HEK293 (cell line): Measurements from ENCODE around the gene DHDH.
A peak's percentile ranks its signal among the peaks of the same experiment; 100 is the strongest.

Experiments used
- KLF9 ChIP-seq: fragments of 450-650 bp; formaldehyde crosslinking; IDR thresholded peaks from 2 replicates; pipeline ENCODE4 v1.5.1; 2016; ENCODE audit warnings: missing biosample characterization, missing genetic modification characterization, low read depth
- OSR2 ChIP-seq: fragments of 450-650 bp; formaldehyde crosslinking; IDR thresholded peaks from 2 replicates; pipeline ENCODE4 v1.5.1; 2016; ENCODE audit warnings: missing biosample characterization, missing genetic modification characterization
- SCRT1 ChIP-seq: fragments of 450-650 bp; formaldehyde crosslinking; IDR thresholded peaks from 2 replicates; pipeline ENCODE4 v1.5.1; 2016; ENCODE audit warnings: missing biosample characterization, missing genetic modification characterization, borderline replicate concordance
- ZFP3 ChIP-seq: fragments of 450-650 bp; formaldehyde crosslinking; IDR thresholded peaks from 2 replicates; pipeline ENCODE4 v1.5.1; 2016; ENCODE audit warnings: low read depth, missing biosample characterization, missing genetic modification characterization
- ZNF121 ChIP-seq: fragments of 450-650 bp; formaldehyde crosslinking; IDR thresholded peaks from 2 replicates; pipeline ENCODE4 v1.5.1; 2016; ENCODE audit warnings: missing biosample characterization, missing genetic modification characterization
- ZNF169 ChIP-seq: fragments of 450-650 bp; formaldehyde crosslinking; IDR thresholded peaks from 2 replicates; pipeline ENCODE4 v1.5.1; 2016; ENCODE audit warnings: missing biosample characterization, missing genetic modification characterization
- ZNF2 ChIP-seq: fragments of 450-650 bp; formaldehyde crosslinking; IDR thresholded peaks from 2 replicates; pipeline ENCODE4 v1.5.1; 2016; ENCODE audit warnings: missing biosample characterization, missing genetic modification characterization
- ZNF366 ChIP-seq: fragments of 450-650 bp; formaldehyde crosslinking; conservative IDR thresholded peaks from 2 replicates; pipeline ENCODE4 v1.5.1; 2016; ENCODE audit warnings: missing biosample characterization, missing genetic modification characterization
- ZNF48 ChIP-seq: fragments of 450-650 bp; formaldehyde crosslinking; IDR thresholded peaks from 2 replicates; pipeline ENCODE4 v1.5.1; 2016; ENCODE audit warnings: missing biosample characterization, missing genetic modification characterization
- ZNF501 ChIP-seq: fragments of 450-650 bp; formaldehyde crosslinking; IDR thresholded peaks from 2 replicates; pipeline ENCODE4 v1.5.1; 2016; ENCODE audit warnings: missing biosample characterization, missing genetic modification characterization
- ZNF529 ChIP-seq: fragments of 450-650 bp; formaldehyde crosslinking; IDR thresholded peaks from 2 replicates; pipeline ENCODE4 v1.5.1; 2017; ENCODE audit warnings: missing genetic modification characterization, missing biosample characterization; ENCODE audit not compliant: insufficient replicate concordance
- ZNF654 ChIP-seq: fragments of 450-650 bp; formaldehyde crosslinking; IDR thresholded peaks from 2 replicates; pipeline ENCODE4 v1.5.1; 2016; ENCODE audit warnings: low read depth, missing biosample characterization, missing genetic modification characterization
- ZNF658 ChIP-seq: fragments of 450-650 bp; formaldehyde crosslinking; IDR thresholded peaks from 2 replicates; pipeline ENCODE4; 2016; ENCODE audit warnings: missing biosample characterization, missing genetic modification characterization
- ZNF707 ChIP-seq: fragments of 450-650 bp; formaldehyde crosslinking; IDR thresholded peaks from 2 replicates; pipeline ENCODE4 v1.5.1; 2016; ENCODE audit warnings: missing biosample characterization, missing genetic modification characterization
- ZNF768 ChIP-seq: fragments of 450-650 bp; formaldehyde crosslinking; IDR thresholded peaks from 2 replicates; pipeline ENCODE4 v1.5.1; 2018; ENCODE audit warnings: missing biosample characterization, mild to moderate bottlenecking, missing genetic modification characterization
- TF ChIP-seq, protein P1 (sequence below): fragments of 450-650 bp; formaldehyde crosslinking; IDR thresholded peaks from 2 replicates; pipeline ENCODE4 v1.5.1; 2016; ENCODE audit warnings: missing biosample characterization, missing genetic modification characterization, borderline replicate concordance
- TF ChIP-seq, protein P2 (sequence below): fragments of 450-650 bp; formaldehyde crosslinking; IDR thresholded peaks from 2 replicates; pipeline ENCODE4 v1.5.1; 2016; ENCODE audit warnings: missing biosample characterization, missing genetic modification characterization
- TF ChIP-seq, protein P3 (sequence below): fragments of 450-650 bp; formaldehyde crosslinking; IDR thresholded peaks from 2 replicates; pipeline ENCODE4 v1.5.1; 2016; ENCODE audit warnings: missing biosample characterization, missing genetic modification characterization, borderline replicate concordance
- TF ChIP-seq, protein P4 (sequence below): fragments of 450-650 bp; formaldehyde crosslinking; IDR thresholded peaks from 2 replicates; pipeline ENCODE4 v1.5.1; 2016; ENCODE audit warnings: missing biosample characterization, missing genetic modification characterization, low read depth
- TF ChIP-seq, protein P5 (sequence below): fragments of 450-650 bp; formaldehyde crosslinking; IDR thresholded peaks from 2 replicates; pipeline ENCODE4 v1.5.1; 2016; ENCODE audit warnings: missing biosample characterization, missing genetic modification characterization

The DHDH gene

DNA sequence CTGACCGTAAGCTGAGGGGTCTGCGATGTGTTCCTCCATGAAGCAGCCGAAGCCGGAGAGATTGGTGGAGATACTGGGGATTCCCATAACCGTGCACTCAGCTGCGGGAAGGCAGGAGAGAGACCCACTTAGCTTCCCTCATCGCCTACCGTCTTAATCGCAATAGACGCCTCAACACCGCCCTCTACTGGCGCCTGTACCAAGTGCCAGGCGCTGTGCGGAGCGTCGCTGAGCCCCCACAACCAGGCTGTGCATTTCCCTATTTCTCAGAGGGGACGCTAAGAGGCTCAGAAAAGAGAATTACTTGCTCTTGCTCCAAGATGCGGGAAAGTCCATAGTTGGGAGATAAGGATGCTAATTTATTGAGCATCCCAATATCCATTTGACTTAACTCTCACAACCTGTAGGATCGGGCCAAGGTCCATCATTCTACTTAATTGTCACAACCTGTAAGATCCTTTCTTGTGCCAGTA lies 37.5 kb downstream of the DHDH start (continued):
- TF ChIP-seq, protein P1, sequence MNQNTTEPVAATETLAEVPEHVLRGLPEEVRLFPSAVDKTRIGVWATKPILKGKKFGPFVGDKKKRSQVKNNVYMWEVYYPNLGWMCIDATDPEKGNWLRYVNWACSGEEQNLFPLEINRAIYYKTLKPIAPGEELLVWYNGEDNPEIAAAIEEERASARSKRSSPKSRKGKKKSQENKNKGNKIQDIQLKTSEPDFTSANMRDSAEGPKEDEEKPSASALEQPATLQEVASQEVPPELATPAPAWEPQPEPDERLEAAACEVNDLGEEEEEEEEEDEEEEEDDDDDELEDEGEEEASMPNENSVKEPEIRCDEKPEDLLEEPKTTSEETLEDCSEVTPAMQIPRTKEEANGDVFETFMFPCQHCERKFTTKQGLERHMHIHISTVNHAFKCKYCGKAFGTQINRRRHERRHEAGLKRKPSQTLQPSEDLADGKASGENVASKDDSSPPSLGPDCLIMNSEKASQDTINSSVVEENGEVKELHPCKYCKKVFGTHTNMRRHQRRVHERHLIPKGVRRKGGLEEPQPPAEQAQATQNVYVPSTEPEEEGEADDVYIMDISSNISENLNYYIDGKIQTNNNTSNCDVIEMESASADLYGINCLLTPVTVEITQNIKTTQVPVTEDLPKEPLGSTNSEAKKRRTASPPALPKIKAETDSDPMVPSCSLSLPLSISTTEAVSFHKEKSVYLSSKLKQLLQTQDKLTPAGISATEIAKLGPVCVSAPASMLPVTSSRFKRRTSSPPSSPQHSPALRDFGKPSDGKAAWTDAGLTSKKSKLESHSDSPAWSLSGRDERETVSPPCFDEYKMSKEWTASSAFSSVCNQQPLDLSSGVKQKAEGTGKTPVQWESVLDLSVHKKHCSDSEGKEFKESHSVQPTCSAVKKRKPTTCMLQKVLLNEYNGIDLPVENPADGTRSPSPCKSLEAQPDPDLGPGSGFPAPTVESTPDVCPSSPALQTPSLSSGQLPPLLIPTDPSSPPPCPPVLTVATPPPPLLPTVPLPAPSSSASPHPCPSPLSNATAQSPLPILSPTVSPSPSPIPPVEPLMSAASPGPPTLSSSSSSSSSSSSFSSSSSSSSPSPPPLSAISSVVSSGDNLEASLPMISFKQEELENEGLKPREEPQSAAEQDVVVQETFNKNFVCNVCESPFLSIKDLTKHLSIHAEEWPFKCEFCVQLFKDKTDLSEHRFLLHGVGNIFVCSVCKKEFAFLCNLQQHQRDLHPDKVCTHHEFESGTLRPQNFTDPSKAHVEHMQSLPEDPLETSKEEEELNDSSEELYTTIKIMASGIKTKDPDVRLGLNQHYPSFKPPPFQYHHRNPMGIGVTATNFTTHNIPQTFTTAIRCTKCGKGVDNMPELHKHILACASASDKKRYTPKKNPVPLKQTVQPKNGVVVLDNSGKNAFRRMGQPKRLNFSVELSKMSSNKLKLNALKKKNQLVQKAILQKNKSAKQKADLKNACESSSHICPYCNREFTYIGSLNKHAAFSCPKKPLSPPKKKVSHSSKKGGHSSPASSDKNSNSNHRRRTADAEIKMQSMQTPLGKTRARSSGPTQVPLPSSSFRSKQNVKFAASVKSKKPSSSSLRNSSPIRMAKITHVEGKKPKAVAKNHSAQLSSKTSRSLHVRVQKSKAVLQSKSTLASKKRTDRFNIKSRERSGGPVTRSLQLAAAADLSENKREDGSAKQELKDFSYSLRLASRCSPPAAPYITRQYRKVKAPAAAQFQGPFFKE (tag by site-specific recombination): no peak
- TF ChIP-seq ZFP3 (tag by site-specific recombination) (no peak), ZNF658 (tag by site-specific recombination) (no peak), ZNF501 (tag by site-specific recombination) (no peak), SCRT1 (tag by site-specific recombination) (peak; percentile 74), ZNF366 (tag by site-specific recombination) (no peak), ZNF768 (peak; percentile 85), ZNF169 (tag by site-specific recombination) (no peak), OSR2 (tag by site-specific recombination) (no peak), ZNF529 (tag by site-specific recombination) (no peak), ZNF121 (tag by site-specific recombination) (no peak), ZNF48 (tag by site-specific recombination) (no peak), ZNF2 (tag by site-specific recombination) (0 out of 2 replicates have a peak, but pooled peaks have one; percentile 55), ZNF707 (tag by site-specific recombination) (no peak), KLF9 (tag by site-specific recombination) (no peak), ZNF654 (tag by site-specific recombination) (peak; percentile 80)
- TF ChIP-seq, protein P2, sequence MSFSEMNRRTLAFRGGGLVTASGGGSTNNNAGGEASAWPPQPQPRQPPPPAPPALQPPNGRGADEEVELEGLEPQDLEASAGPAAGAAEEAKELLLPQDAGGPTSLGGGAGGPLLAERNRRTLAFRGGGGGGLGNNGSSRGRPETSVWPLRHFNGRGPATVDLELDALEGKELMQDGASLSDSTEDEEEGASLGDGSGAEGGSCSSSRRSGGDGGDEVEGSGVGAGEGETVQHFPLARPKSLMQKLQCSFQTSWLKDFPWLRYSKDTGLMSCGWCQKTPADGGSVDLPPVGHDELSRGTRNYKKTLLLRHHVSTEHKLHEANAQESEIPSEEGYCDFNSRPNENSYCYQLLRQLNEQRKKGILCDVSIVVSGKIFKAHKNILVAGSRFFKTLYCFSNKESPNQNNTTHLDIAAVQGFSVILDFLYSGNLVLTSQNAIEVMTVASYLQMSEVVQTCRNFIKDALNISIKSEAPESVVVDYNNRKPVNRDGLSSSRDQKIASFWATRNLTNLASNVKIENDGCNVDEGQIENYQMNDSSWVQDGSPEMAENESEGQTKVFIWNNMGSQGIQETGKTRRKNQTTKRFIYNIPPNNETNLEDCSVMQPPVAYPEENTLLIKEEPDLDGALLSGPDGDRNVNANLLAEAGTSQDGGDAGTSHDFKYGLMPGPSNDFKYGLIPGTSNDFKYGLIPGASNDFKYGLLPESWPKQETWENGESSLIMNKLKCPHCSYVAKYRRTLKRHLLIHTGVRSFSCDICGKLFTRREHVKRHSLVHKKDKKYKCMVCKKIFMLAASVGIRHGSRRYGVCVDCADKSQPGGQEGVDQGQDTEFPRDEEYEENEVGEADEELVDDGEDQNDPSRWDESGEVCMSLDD: 0 out of 2 replicates have a peak, but pooled peaks have one; percentile 21
- TF ChIP-seq, protein P3, sequence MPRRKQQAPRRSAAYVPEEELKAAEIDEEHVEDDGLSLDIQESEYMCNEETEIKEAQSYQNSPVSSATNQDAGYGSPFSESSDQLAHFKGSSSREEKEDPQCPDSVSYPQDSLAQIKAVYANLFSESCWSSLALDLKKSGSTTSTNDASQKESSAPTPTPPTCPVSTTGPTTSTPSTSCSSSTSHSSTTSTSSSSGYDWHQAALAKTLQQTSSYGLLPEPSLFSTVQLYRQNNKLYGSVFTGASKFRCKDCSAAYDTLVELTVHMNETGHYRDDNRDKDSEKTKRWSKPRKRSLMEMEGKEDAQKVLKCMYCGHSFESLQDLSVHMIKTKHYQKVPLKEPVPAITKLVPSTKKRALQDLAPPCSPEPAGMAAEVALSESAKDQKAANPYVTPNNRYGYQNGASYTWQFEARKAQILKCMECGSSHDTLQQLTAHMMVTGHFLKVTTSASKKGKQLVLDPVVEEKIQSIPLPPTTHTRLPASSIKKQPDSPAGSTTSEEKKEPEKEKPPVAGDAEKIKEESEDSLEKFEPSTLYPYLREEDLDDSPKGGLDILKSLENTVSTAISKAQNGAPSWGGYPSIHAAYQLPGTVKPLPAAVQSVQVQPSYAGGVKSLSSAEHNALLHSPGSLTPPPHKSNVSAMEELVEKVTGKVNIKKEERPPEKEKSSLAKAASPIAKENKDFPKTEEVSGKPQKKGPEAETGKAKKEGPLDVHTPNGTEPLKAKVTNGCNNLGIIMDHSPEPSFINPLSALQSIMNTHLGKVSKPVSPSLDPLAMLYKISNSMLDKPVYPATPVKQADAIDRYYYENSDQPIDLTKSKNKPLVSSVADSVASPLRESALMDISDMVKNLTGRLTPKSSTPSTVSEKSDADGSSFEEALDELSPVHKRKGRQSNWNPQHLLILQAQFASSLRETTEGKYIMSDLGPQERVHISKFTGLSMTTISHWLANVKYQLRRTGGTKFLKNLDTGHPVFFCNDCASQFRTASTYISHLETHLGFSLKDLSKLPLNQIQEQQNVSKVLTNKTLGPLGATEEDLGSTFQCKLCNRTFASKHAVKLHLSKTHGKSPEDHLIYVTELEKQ (tag by site-specific recombination): no peak
- TF ChIP-seq, protein P4, sequence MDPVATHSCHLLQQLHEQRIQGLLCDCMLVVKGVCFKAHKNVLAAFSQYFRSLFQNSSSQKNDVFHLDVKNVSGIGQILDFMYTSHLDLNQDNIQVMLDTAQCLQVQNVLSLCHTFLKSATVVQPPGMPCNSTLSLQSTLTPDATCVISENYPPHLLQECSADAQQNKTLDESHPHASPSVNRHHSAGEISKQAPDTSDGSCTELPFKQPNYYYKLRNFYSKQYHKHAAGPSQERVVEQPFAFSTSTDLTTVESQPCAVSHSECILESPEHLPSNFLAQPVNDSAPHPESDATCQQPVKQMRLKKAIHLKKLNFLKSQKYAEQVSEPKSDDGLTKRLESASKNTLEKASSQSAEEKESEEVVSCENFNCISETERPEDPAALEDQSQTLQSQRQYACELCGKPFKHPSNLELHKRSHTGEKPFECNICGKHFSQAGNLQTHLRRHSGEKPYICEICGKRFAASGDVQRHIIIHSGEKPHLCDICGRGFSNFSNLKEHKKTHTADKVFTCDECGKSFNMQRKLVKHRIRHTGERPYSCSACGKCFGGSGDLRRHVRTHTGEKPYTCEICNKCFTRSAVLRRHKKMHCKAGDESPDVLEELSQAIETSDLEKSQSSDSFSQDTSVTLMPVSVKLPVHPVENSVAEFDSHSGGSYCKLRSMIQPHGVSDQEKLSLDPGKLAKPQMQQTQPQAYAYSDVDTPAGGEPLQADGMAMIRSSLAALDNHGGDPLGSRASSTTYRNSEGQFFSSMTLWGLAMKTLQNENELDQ (tag by site-specific recombination): no peak
- TF ChIP-seq, protein P5, sequence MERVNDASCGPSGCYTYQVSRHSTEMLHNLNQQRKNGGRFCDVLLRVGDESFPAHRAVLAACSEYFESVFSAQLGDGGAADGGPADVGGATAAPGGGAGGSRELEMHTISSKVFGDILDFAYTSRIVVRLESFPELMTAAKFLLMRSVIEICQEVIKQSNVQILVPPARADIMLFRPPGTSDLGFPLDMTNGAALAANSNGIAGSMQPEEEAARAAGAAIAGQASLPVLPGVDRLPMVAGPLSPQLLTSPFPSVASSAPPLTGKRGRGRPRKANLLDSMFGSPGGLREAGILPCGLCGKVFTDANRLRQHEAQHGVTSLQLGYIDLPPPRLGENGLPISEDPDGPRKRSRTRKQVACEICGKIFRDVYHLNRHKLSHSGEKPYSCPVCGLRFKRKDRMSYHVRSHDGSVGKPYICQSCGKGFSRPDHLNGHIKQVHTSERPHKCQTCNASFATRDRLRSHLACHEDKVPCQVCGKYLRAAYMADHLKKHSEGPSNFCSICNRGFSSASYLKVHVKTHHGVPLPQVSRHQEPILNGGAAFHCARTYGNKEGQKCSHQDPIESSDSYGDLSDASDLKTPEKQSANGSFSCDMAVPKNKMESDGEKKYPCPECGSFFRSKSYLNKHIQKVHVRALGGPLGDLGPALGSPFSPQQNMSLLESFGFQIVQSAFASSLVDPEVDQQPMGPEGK: peak; percentile 61
